ENCODE measurements around the gene ART1.

DNA sequence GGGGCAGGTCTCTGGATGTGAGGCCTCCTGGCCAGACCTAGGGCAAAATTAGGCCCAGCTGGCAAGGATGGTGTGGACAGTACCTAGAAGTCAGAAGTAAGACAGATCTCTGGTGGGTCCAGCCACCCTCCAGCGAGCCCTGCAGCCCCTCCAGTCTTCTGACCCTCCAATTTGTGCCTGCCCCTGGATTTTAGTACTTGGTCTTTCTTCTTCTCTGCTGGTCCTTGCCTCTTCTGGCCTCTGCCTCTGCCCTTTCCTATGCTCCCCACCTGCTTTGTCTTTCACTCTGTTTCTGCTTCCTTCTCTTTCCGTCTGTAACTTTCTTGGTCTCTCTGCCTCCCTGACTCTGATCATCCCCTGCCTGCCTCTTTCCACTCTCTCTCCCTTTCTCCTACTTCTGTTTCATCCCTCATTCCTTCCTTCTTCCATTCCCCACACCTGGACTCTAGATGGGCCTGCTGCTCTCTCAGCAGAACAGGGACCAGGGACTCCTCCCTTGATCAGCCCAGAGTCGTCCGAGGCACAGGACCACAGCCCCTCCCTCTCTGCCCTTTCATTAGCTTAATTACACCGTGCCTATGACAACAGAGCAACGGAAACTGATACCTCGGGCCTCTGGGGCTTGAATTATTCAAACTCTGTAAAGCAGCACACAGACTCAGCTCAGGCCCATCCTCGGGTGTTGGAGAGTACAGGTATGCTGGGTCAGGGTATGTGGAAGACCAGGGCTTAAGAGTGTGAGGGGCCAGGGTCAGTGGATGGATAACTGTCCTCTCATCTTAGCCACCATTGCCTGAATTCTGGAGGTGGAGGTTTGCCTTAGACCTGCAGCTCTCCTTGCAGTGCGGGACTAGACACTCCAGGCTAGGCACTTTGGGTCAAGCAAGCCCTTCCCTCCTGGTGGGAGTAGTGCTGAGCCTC, 26.7 kb downstream of the ART1 start, which contains the start of gene CHRNA10:
- TF ChIP-seq, protein P1, sequence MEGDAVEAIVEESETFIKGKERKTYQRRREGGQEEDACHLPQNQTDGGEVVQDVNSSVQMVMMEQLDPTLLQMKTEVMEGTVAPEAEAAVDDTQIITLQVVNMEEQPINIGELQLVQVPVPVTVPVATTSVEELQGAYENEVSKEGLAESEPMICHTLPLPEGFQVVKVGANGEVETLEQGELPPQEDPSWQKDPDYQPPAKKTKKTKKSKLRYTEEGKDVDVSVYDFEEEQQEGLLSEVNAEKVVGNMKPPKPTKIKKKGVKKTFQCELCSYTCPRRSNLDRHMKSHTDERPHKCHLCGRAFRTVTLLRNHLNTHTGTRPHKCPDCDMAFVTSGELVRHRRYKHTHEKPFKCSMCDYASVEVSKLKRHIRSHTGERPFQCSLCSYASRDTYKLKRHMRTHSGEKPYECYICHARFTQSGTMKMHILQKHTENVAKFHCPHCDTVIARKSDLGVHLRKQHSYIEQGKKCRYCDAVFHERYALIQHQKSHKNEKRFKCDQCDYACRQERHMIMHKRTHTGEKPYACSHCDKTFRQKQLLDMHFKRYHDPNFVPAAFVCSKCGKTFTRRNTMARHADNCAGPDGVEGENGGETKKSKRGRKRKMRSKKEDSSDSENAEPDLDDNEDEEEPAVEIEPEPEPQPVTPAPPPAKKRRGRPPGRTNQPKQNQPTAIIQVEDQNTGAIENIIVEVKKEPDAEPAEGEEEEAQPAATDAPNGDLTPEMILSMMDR (IDR thresholded peaks at IDR 0.05; ENCODE audit: borderline replicate concordance, extremely low read depth, low read length, poor library complexity, severe bottlenecking) = no peak
- TF ChIP-seq EZH2 (IDR thresholded peaks at IDR 0.05; ENCODE audit: borderline replicate concordance, low read depth, low read length, severe bottlenecking) = no peak
